HEK293T (cell line): ENCODE measurements around the gene XIRP2.
"Not testable (repeated sequence)": the region's sequence is repeated elsewhere in the genome, so short reads cannot be mapped to it uniquely, and the experiment has no call there.

Experiments
- CTCF ChIA-PET: fragments of 350-600 bp; formaldehyde crosslinking; extraction: SDS; loops from one replicate; lab custom pipeline; 2021; ENCODE audit warnings: antibody characterized with exemption, inconsistent platforms; lab: Yijun Ruan, JAX
- POLR2A ChIA-PET: fragments of 350-600 bp; formaldehyde crosslinking; extraction: SDS; loops from one replicate; lab custom pipeline; 2020; ENCODE audit warnings: antibody characterized with exemption, inconsistent platforms; lab: Yijun Ruan, JAX
- DNase-seq: peaks from one replicate; pipeline ENCODE4 v3.0.0; 2012; ENCODE audit warnings: mixed read lengths; ENCODE audit errors: extremely low spot score
- ARNT ChIP-seq: fragments of 450-650 bp; IDR thresholded peaks from 2 replicates; pipeline ENCODE4 v1.6.1; 2017; ENCODE audit warnings: mild to moderate bottlenecking
- BHLHE40 ChIP-seq: fragments of 450-650 bp; IDR thresholded peaks from 2 replicates; pipeline ENCODE4 v1.6.1; 2016; ENCODE audit warnings: mild to moderate bottlenecking, moderate library complexity, borderline replicate concordance
- CTBP1 ChIP-seq: fragments of 450-650 bp; IDR thresholded peaks from 2 replicates; pipeline ENCODE4 v1.6.1; 2016; ENCODE audit warnings: borderline replicate concordance
- ELF4 ChIP-seq: fragments of 450-650 bp; IDR thresholded peaks from 2 replicates; pipeline ENCODE4 v1.6.1; 2017; ENCODE audit warnings: antibody characterized with exemption
- FOXA1 ChIP-seq: fragments of 450-650 bp; IDR thresholded peaks from 2 replicates; pipeline ENCODE4 v1.6.1; 2016; ENCODE audit warnings: mild to moderate bottlenecking
- FOXK2 ChIP-seq: fragments of 450-650 bp; IDR thresholded peaks from 2 replicates; pipeline ENCODE4 v1.6.1; 2016; ENCODE audit warnings: mild to moderate bottlenecking
- FOXM1 ChIP-seq: fragments of 450-650 bp; IDR thresholded peaks from 2 replicates; pipeline ENCODE4 v1.6.1; 2017; ENCODE audit warnings: mild to moderate bottlenecking, borderline replicate concordance
- HDGF ChIP-seq: fragments of 450-650 bp; IDR thresholded peaks from 2 replicates; pipeline ENCODE4 v1.6.1; 2017; ENCODE audit warnings: antibody characterized with exemption, borderline replicate concordance
- L3MBTL2 ChIP-seq: fragments of 450-650 bp; conservative IDR thresholded peaks from 2 replicates; pipeline ENCODE4 v1.6.1; 2016; ENCODE audit warnings: mild to moderate bottlenecking
- LEF1 ChIP-seq: fragments of 450-650 bp; IDR thresholded peaks from 2 replicates; pipeline ENCODE4 v1.6.1; 2017; ENCODE audit warnings: mild to moderate bottlenecking, borderline replicate concordance
- NFRKB ChIP-seq: fragments of 450-650 bp; IDR thresholded peaks from 2 replicates; pipeline ENCODE4 v1.6.1; 2016; ENCODE audit warnings: mild to moderate bottlenecking, moderate library complexity
- PKNOX1 ChIP-seq: fragments of 450-650 bp; IDR thresholded peaks from 2 replicates; pipeline ENCODE4 v1.6.1; 2016
- SP1 ChIP-seq: fragments of 450-650 bp; IDR thresholded peaks from 2 replicates; pipeline ENCODE4 v1.6.1; 2017
- SUZ12 ChIP-seq: fragments of 450-650 bp; IDR thresholded peaks from 2 replicates; pipeline ENCODE4 v1.6.1; 2016; ENCODE audit warnings: mild to moderate bottlenecking
- TARDBP ChIP-seq: fragments of 450-650 bp; IDR thresholded peaks from 2 replicates; pipeline ENCODE4 v1.6.1; 2016
- ZNF384 ChIP-seq: fragments of 450-650 bp; IDR thresholded peaks from 2 replicates; pipeline ENCODE4 v1.6.1; 2016

The XIRP2 gene

GRCh38 chr2:167017021-167017420 lies 128.7 kb downstream of the XIRP2 start:
- POLR2A ChIA-PET, result no interaction called here
- DNase-seq, result no peak
- CTCF ChIA-PET, result no interaction called here
- TF ChIP-seq CTBP1 (no peak), L3MBTL2 (no peak), ZNF384 (no peak), FOXA1 (no peak), ELF4 (no peak), SUZ12 (no peak), LEF1 (no peak), HDGF (no peak), TARDBP (no peak)

- DNase-seq, result no peak
- ChIA-PET CTCF (no interaction called here), POLR2A (no interaction called here)
- no peak for TF ChIP-seq NFRKB
- TF ChIP-seq PKNOX1, result no peak
- no peak for TF ChIP-seq ELF4
- no peak for TF ChIP-seq FOXA1
- no peak for TF ChIP-seq TARDBP
- no peak for TF ChIP-seq HDGF
- no peak for TF ChIP-seq CTBP1
- no peak for TF ChIP-seq SUZ12
- TF ChIP-seq BHLHE40, result no peak
- no peak for TF ChIP-seq SP1
- no peak for TF ChIP-seq FOXK2
- TF ChIP-seq FOXM1, result no peak
- no peak for TF ChIP-seq ARNT
- no peak for TF ChIP-seq LEF1
- TF ChIP-seq ZNF384, result no peak
- TF ChIP-seq L3MBTL2, result no peak
Measured at GRCh38 chr2:167018590-167018989, 130.3 kb downstream of the XIRP2 start.

- ChIA-PET CTCF (no interaction called here), POLR2A (no interaction called here)
- DNase-seq, result no peak
- TF ChIP-seq HDGF (no peak), ARNT (no peak)
Measured at GRCh38 chr2:167028503-167028902, 140.2 kb downstream of the XIRP2 start.

- DNase-seq, CTCF ChIA-PET: not testable (repeated sequence)
Measured at GRCh38 chr2:167034976-167035375, 146.7 kb downstream of the XIRP2 start.

GRCh38 chr2:167048829-167049228 lies 160.5 kb downstream of the XIRP2 start:
- ChIA-PET CTCF (interaction anchor here (0.6 kb wide), 1 partner anchor 1482 kb away, joined by 3 read pairs; no protein-coding TSS in a partner anchor), POLR2A (no interaction called here)
- TF ChIP-seq NFRKB, result no peak
- TF ChIP-seq SUZ12, result no peak
- TF ChIP-seq ZNF384, result no peak
- no peak for TF ChIP-seq FOXA1
- DNase-seq, result no peak

More at GRCh38 chr2:167034976-167035375, 146.7 kb downstream of the XIRP2 start:
- POLR2A ChIA-PET, result not testable (repeated sequence)

GRCh38 chr2:167049659-167050058 lies 161.4 kb downstream of the XIRP2 start:
- DNase-seq, result no peak
- ChIA-PET CTCF (no interaction called here), POLR2A (no interaction called here)
- TF ChIP-seq PKNOX1 (no peak), TARDBP (no peak), FOXM1 (no peak), NFRKB (no peak), SP1 (no peak), BHLHE40 (no peak)

- no peak for TF ChIP-seq ELF4
- no peak for TF ChIP-seq ZNF384
- POLR2A ChIA-PET, result no interaction called here
- CTCF ChIA-PET, result no interaction called here
- no peak for DNase-seq
Measured at GRCh38 chr2:167052825-167053224, 164.5 kb downstream of the XIRP2 start.

GRCh38 chr2:167054881-167055280 lies 166.6 kb downstream of the XIRP2 start:
- POLR2A ChIA-PET, result no interaction called here
- TF ChIP-seq ELF4, result no peak
- TF ChIP-seq FOXA1, result no peak
- TF ChIP-seq LEF1, result no peak
- TF ChIP-seq L3MBTL2, result no peak
- no peak for TF ChIP-seq FOXK2
- TF ChIP-seq ZNF384, result no peak
- TF ChIP-seq BHLHE40, result no peak
- TF ChIP-seq SP1, result no peak
- TF ChIP-seq SUZ12, result no peak
- no peak for TF ChIP-seq CTBP1
- no peak for TF ChIP-seq FOXM1
- no peak for TF ChIP-seq PKNOX1
- TF ChIP-seq ARNT, result no peak
- TF ChIP-seq HDGF, result no peak
- no peak for TF ChIP-seq NFRKB
- no peak for TF ChIP-seq TARDBP
- DNase-seq, result no peak
- CTCF ChIA-PET, result no interaction called here
